Measurements from ENCODE around the gene PRTN3.

DNA sequence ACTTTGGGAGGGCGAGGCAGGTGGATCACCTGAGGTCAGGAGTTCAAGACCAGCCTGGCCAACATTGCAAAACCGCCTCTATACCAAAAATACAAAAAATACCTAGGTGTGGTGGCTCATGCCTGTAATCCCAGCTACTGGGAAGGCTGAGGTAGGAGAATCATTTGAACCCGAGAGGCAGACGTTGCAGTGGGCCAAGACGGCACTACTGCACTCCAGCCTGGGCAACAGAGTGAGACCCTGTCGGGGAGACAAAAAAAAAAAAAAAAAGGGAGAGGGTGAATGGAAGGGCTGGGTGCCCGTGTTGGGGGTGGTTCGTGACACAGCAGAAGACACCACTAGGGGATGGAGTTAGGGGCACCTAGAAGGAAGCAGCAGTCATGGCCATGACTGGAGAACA, 29.5 kb downstream of the PRTN3 start:
- TF ChIP-seq, protein P1, sequence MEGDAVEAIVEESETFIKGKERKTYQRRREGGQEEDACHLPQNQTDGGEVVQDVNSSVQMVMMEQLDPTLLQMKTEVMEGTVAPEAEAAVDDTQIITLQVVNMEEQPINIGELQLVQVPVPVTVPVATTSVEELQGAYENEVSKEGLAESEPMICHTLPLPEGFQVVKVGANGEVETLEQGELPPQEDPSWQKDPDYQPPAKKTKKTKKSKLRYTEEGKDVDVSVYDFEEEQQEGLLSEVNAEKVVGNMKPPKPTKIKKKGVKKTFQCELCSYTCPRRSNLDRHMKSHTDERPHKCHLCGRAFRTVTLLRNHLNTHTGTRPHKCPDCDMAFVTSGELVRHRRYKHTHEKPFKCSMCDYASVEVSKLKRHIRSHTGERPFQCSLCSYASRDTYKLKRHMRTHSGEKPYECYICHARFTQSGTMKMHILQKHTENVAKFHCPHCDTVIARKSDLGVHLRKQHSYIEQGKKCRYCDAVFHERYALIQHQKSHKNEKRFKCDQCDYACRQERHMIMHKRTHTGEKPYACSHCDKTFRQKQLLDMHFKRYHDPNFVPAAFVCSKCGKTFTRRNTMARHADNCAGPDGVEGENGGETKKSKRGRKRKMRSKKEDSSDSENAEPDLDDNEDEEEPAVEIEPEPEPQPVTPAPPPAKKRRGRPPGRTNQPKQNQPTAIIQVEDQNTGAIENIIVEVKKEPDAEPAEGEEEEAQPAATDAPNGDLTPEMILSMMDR (IDR thresholded peaks at IDR 0.05): no peak
- no peak for TF ChIP-seq EZH2 (IDR thresholded peaks at IDR 0.05)

Data from neural progenitor cell (in vitro differentiated cells).